GM20431 (cell line): ENCODE results near the gene DLX6.

ENCODE experiments used
- in situ Hi-C: fragments of 300-500 bp; cut with MseI, MboI; formaldehyde crosslinking; loops from one replicate; pipeline ENCODE4 v1.15.0; 2020; ENCODE audit warnings: low sequenced_read_pairs; ENCODE audit not compliant: unreplicated experiment

DLX6 gene

DNA sequence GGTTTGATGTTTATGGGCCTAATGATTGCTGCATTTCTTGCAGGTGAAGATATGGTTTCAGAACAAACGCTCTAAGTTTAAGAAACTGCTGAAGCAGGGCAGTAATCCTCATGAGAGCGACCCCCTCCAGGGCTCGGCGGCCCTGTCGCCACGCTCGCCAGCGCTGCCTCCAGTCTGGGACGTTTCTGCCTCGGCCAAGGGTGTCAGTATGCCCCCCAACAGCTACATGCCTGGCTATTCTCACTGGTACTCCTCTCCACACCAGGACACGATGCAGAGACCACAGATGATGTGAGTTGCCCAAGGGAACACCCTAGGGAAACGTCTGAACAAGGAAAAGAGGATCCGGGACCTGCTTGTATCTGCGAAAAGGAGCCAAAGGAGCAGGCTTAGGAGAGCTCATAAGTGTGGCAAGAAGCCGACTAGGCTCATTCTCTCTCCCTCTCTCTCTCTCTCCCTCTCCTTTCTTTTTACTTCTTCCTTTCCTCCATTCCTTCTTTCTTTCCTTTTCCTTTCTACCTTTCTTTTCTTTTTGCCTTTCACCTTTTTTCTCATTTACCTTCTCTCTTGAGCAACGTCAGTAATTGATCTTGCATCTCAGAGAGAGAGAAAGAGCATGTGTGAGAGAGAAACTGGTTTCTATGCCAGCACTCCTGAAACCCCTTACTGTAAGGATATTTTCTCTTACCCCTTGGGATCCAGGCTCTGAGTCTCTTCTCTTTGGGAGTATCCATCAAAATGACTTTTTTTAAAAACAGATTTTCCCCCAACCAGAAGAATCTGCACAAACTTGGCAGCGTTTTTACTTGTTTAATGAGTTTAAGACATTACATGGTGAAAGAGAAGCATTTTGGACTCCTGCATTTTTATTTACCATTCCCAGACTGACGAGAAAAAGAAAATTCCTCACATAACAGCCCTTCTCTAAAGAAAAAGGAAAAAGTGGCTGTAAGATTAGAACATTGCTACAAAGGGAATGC, 4.7 kb downstream of the DLX6 start:
- in situ Hi-C loops, result no loop called here

DNA sequence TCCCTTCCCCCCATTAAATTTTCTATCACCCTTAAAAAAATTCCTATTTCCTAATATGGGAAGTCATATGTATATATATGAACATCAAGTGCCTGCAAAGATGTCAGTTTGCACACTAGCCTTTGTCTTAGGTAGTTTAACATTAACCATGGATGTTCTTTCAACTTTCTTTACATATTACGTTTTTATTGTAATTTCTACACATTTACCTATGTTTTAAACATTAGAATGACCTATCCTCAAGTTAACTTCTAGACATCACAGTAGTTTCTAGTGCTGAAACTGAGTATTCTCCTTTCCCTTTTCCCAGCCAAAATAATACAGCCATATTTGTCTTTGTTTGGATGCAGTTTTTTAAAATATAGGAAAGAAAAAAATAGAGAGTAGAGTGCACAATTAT, 5.8 kb downstream of the DLX6 start:
- in situ Hi-C loops, result no loop called here

DNA sequence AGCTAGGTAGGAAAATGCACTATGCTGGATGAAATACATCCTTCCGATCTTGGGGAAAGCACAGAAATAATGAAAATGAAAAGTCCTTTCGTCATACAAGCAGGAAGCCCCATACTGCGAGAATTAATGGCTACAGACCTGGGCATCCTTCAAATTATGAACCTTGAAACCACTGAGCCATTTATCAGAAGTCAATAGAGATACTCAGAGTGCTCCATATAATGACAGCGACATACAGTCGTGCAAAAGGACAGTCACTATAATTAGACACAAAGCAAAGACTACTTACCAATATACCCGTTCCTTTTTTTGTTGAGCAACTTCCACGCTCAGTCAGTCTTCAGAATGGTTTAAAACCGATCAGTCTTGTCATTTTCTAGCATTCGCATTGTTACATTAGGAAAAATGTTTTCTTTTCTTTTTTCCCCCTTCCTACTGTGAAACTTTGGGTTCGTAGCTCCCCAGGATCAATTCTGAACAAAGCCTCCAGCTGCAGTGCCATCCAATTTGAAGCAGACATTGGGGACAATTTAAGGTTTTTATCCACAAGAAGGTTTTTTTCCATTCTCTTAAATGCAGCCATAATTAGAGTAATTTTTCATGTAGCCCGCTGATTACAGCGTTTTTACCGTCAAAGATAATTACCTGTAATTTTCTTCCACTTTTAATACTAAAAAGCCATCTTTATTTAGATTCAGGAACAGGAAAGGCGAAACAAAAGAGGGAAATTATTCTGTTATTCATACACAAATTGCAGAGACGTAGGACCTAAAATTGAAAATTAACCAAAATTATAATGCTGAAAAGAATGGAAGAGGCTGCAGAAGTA, 6.4 kb downstream of the DLX6 start:
- in situ Hi-C loops, result no loop called here

DNA sequence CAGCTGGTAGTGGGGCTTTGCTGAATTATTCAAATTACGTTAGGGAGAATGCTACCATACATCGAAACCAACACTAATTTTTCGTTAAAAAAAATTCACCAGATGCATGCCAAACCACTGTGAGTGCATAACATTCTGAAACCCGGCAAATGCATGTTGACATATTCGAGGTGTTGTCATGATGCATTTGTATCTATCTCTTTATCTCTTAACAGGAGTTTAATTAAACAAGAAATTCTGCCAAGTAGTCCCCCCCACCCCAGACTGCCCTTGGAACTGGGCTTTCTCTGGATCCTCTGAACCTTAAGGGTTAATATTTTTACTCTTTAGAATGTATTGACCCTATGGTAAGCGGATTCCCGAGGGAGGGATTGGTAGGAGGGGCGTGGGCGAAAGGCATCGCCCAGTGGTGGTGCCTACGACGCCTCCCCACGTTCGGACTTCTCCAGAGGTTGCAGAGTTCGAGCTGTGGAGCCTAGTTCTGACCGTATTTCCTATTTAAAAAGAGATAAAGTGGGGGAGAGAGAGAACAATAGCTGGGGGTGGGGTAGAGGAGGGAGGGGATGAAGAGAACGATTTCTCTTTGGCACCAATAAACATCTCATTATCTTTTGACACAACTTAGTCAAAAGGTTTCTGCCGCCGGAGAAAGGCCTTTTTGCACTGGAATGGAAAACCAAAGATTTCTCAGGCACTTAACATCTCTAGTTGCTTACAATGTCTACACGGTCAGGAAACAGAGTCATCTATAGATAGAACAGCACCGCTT, 7.2 kb downstream of the DLX6 start:
- in situ Hi-C loops, result no loop called here

DNA sequence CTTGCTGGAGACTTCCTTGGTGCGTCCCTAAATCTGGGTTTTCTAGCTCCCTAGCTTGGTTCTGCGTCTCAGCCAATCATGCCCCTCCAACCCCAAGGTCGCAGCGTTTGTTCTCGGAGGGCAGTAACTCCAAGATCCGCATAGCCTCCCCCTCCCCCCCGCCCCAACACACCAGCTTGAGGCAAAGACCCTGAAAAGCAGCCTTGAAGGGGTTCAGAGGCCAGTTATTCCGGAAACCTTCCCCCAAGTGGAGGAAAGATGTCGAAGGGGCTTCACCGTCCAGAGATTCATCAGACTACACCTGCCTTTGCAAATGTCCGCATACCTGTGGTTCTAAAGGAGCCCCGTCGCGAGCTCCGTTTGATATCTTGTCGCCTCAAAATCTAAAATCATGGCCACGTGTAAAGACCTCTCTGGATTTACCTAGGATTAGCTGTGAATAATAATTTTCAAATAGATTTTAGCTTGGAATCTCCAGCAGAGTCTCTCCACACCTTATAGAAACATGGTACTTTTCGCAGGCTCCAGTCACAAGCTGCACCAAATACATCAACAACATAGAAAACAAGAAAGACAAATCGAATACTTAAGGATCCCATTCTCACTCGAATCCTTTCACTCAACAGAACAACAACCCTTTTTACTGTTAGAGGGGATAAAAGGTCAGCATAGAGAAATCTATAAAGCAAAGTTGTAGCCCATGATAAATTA, 7.9 kb downstream of the DLX6 start:
- in situ Hi-C loops, result no loop called here

DNA sequence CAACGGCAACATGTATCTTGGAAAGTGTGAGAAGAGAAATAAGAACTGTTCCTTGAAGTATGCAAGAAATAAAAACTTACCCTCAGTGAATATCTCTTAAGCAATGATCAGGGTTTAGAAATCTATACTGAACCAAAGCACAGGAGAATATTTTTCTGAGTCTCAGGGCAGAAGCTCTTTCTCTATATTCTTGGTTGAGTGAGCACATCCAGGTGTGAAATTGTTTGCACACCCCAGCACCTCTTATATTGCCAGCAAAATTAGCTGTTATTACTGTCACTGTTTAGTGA, 8.4 kb downstream of the DLX6 start:
- in situ Hi-C loops, result no loop called here

DNA sequence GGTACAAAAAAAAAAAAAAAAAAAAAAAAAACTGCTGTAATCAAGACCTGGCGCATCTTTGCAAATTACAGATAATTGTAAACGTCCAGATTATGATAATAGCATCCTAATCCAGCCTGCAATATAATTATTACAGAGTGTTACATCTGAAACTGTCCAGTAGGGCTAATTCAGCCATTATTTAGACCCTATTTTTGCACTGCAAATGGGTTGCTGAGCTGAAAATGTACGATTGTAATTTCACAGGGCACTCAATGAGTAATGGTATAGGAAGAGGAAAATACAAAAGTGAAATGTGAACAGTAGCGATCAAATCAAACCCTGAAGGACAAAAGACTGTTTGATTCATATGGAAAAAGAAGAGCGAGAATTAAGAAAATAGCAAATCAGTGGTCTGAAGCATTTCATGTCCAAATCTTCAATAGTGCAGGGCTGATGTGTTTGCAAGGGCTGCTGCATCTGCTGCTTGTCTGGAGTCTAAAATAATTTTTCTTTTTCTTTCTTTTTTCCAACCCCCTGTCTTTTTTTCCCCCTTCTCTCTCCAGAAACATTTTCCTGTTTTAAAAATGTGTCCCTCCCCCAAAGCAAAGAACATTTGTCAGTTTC, 8.9 kb downstream of the DLX6 start:
- in situ Hi-C loops, result no loop called here

DNA sequence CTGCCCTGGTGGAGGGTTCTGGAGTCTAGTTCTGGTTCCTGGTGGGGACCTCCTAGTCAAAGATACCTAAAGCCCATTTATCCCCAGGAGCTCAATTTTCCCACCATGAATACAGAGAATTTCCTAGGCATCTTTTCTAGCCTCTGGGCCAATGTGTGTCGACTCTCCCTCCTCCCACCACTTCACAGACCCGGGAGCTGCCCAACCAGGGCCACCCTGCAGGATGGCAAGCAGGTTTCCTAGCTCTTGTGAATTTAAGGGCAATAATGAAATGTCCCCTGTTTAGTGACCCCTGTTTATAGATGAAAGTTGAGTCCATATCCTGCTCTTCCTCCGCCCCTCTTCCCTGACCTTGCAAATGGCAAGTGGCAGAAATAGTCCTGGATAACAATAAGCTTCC, 9.9 kb downstream of the DLX6 start:
- in situ Hi-C loops, result no loop called here

DNA sequence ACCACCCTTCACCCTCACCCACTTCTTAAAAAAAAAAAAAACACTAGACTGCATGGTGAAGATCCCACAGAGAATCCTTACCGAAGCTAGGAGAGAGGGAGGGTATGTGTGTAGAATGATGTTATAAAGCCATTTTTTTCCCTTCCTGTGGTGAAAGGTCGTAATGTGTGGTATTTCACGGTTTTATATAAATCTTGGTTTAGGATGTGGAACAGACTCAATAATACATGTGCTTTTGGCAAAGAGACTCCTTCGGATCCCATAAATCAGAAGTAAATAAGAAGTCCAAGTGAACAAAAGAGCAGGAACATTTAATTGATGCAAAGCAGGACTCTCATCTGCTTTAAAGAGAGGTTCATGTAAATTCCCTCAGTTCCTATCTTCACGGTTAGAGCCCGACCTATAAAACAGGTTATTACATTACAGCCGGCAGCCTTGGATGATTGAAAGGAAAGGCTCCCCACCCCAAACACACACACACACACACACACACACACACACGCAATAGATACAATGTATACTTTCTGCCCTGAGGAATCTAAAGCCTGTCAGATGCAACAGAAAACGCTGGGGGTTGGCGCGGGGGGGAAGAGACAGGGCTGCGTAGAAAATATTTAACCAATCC, 10.5 kb downstream of the DLX6 start:
- in situ Hi-C loops, result no loop called here

DNA sequence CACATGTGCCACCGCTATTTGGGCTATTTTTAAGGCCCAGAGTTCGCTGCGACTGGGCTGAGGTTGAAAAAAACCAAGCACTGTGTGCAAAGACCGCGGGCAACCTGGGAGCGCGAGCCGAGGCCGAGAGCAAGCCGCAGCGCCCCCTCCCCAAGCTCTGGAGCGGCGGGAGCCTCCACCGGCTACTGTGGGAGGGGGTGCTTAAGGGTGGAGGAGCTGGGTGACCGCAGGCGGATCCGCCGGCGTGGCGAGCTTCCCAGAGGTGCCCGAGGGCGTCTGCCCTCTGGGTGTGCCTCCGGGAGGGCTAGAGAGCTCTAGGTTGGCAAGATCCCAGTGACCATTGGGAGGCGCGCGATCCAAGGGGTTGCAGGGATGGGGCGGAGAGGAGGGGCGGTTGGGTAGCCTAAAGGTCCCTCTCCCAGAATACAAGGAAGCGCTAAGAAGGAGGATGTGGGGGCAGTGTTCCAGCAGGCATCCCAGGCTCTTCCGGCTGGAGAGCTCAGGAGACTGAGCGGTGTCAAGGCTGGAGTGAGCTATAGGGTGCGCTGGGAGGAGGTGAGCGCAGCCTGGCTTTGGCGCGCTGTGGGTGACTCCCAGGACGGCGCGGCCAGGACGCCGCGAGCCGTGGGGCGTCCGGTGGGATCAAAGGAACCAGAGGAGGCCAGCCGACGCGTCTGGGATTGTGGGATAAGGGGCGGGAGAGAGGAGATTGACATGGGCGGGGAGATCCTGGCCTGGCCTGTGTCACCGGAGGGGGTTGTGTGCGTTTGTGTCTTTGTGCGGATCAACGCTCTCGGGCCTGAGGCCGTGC, 11.2 kb downstream of the DLX6 start:
- in situ Hi-C loops, result no loop called here

DNA sequence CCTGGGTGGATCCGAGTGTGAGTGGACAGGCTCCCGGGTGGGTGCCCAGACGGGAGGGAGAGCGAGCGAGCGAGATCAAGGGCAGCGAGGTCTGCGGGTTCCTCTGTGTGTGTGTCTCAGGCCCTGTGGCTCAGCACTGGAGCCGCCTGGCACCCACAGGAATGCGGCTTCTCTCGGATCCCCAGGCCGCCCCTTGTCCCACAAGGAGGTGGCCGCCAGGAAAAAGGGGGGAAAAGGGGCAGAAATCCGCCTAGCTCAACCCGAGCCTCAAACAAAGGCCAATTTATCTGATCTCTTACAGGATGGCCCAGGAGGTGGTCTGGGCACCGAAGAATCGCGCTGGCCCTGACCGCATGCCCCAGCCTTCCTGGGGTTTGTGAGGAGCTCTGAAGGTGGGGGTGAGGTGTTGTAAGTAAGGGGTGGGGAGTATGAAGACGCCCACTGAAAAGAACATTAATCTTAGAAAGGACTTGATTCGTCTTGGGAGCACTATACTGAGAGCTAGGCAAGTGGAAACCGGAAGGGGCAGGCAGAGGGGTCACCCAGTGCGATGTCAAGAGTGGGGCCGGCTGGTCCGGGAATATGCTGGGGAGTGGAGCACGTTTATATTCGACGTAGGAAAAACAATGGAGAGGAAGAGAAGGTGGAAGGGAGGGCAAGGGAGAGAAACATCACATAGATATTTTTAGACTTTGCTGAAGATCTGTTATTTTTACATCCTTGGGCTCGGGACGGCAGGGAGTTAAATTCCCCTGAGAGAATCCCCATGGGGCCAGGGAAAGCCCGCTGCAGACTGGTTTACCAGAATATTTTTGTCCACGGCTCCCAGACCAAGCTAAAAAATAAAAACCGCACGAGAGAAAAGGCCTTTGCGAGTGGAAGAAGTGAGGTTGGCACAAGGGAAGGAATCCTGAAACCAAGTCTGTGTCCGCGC, 12.1 kb downstream of the DLX6 start:
- in situ Hi-C loops, result no loop called here

DNA sequence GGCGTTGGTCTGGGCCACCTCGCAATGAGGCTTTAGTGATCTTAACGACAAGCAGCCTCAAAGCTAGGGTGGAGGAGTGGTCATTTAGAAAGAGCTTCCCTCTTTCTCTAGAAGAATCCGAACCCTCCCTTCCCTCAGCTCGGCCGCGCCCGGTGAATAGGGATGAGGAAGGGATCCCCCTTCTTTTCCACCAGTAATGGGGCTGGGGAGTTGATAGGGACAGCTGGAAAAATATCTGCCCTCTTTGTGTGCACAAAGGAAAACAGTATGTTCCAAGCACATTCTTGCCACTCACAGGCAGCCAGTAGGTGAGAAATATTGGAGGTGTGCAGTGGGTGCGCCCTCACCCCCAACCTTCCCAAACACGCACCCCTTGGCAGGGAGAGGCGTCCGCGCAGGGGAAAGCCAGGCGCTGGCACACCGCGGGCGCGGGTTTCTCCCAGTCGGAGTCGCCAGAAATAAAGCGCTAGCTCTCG, 12.8 kb downstream of the DLX6 start:
- in situ Hi-C loops, result no loop called here

DNA sequence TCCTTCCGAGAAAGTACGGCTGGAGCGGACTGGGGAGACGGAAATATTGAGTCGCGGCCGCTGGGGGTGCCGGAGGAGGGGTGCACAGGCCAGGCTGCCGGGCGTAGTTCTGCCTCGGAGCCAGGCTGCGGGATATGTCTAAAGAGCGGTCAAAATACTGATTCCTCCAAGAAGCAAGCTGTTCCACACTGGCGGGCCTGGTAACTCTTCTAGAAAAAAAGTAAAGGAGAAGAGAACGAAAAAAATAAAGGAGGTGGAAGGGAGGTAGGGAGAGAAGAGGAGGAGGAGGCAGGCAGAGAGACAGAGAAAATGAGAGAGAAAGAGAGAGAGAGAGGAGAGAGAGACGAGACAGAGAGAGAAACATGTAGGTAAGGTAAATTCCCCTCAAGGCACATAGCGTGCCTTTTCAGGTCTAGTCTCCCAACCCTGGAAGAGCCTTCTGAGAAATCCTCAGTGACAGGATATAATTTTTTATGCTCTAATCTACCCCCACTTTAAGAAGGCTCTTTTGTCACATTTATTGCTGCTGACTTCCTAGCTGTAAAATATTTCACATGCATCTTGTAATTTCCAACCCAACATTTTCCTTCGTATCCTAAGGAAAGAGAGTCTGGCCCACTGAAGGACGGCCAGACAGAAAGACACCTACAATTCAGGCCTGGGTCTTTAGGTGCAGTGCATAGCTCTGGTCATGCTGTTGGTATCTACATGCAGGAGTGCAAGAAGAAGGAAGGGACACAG, 13.6 kb downstream of the DLX6 start:
- in situ Hi-C loops, result no loop called here

DNA sequence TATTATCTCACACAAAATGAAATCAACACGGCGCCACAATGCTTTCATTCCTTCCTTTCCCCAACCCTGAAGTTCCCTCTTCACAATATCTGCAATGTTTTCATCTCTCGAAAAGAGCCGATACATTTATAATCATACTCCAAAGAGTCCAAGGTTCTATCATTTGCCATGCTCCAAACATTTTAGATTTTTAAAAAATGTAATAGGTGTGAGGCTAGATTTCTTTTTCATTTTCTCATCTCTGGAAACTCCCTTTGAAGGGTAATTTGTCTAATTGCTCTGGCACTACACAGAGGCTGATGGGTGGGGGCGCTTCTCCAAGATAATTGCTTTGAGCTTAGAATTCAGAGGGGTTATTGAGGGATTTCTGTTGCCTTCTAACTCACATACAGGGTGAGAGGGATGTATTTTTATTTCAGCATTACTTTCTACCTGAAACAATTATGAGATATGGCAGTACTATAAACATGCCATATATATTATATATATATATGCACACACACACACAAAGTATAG, 14.4 kb downstream of the DLX6 start:
- in situ Hi-C loops, result no loop called here

DNA sequence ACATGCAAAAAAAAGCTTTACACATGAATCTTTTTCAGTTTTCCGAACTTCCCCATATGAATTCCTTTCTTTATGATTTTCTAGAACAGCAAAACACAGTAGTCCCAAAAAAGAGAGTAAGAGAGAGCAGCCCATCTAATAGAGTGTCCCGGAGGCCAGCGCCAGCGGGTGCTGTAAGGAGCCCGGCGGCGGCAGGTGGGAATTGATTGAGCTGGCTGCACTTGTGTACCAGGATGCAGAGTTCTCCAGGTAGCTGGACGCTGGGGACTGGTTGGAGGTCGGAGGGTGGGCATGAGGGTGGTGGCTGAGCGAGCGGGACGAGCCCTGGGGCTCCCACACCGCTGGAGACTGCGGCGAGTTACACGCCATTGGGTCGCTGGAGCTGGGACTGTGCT, 15.2 kb downstream of the DLX6 start:
- in situ Hi-C loops, result no loop called here

DNA sequence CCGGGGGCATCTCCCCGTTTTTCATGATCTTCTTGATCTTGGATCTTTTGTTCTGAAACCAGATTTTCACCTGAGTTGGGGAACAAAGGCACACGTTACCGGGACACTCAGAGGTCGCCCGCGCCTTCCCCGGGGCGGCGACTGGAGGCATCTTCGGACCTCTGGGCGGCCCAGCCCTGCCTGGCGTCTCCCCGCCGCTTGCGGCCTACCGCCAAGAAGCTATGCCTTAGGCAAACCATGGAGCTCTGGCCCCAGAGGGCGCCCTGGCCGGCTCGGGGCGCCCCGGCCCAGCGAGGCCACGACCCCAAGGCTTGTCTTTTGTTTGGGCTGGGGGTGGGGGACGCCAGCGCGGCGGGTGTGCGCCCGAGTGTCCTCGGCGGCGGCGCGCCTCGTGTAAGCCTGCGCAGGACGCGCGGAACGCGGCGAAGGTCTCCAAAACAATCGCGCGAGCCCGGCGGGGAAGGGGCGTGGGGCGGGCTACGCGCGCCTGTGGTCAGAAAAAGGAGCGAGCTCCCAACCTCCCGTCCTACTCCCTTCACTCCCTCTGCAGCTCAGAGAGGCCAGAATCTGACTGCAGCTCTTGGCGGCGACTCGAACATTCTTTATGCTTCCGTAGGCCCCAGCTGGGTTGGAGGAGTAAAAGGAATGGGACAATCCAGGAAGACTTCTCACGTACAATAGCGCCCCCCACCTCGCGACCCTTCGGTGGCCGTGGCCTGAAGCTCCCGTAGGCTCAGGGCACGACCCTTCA, 15.8 kb downstream of the DLX6 start:
- in situ Hi-C loops, result no loop called here
